Colon (tissue), 2 donors: ENCODE data around the gene IL13RA1.
A peak's percentile ranks its signal among the peaks of the same experiment; 100 is the strongest.
"Not testable (repeated sequence)": the region's sequence is repeated elsewhere in the genome, so short reads cannot be mapped to it uniquely, and the experiment has no call there.

ENCODE experiments used
- FAIRE-seq: peaks from 2 replicates; lab custom pipeline; 2012; peaks lifted over from hg19 to GRCh38; lab: Jason Lieb, UNC
- donor health status: control.
- donor health status: control.

Gene IL13RA1

GRCh38 chrX:118726887-118727685 is at the start of gene IL13RA1:
TSS of gene IL13RA1 (plus strand) at chrX:118727606. CDS start at chrX:118727639, 33 bp downstream.
- peak; percentile 68 for FAIRE-seq

GRCh38 chrX:118679290-118679689 is 48.1 kb upstream of the IL13RA1 start:
- no peak for FAIRE-seq

GRCh38 chrX:118682258-118683014 is 45.0 kb upstream of the IL13RA1 start:
- FAIRE-seq = no peak

GRCh38 chrX:118685393-118685792 is 42.0 kb upstream of the IL13RA1 start:
- no peak for FAIRE-seq

- no peak for FAIRE-seq
These were observed 38.5 kb upstream of the IL13RA1 start for GRCh38 chrX:118688935-118689334.

- FAIRE-seq = peak; percentile 60
These were observed 33.6 kb upstream of the IL13RA1 start for GRCh38 chrX:118693843-118694242.

- peak; percentile 74 for FAIRE-seq
These were observed 32.8 kb upstream of the IL13RA1 start for GRCh38 chrX:118694638-118695037.

GRCh38 chrX:118698516-118699170 is 28.8 kb upstream of the IL13RA1 start:
- no peak for FAIRE-seq

- peak; percentile 58 for FAIRE-seq
These were observed 24.7 kb upstream of the IL13RA1 start for GRCh38 chrX:118702741-118703140.

- no peak for FAIRE-seq
These were observed 20.7 kb upstream of the IL13RA1 start for GRCh38 chrX:118706681-118707080.

GRCh38 chrX:118714521-118714920 is 12.9 kb upstream of the IL13RA1 start:
- no peak for FAIRE-seq

GRCh38 chrX:118715917-118716316 is 11.5 kb upstream of the IL13RA1 start:
- FAIRE-seq = not testable (repeated sequence)

- FAIRE-seq = not testable (repeated sequence)
These were observed 10.6 kb upstream of the IL13RA1 start for GRCh38 chrX:118716833-118717232.

- FAIRE-seq = no peak
These were observed 9.6 kb upstream of the IL13RA1 start for GRCh38 chrX:118717678-118718391.

- no peak for FAIRE-seq
These were observed 8.7 kb upstream of the IL13RA1 start for GRCh38 chrX:118718737-118719136.

GRCh38 chrX:118720058-118720707 is 7.2 kb upstream of the IL13RA1 start:
- FAIRE-seq = no peak

- FAIRE-seq = no peak
These were observed 4.0 kb upstream of the IL13RA1 start for GRCh38 chrX:118723376-118723775.

GRCh38 chrX:118724365-118724764 is 3.0 kb upstream of the IL13RA1 start:
- no peak for FAIRE-seq

GRCh38 chrX:118724775-118725174 is 2.6 kb upstream of the IL13RA1 start:
- FAIRE-seq = peak; percentile 45

- no peak for FAIRE-seq
These were observed 1.0 kb upstream of the IL13RA1 start for GRCh38 chrX:118726396-118726795.

GRCh38 chrX:118727686-118728339 is 407 bp downstream of the IL13RA1 start:
- FAIRE-seq = no peak
